HEK293 (cell line): ENCODE measurements around the gene FGF6.

Experiments
- CTCF ChIA-PET: fragments of 350-600 bp; formaldehyde crosslinking; extraction: SDS; loops from one replicate; lab custom pipeline; 2021; ENCODE audit warnings: antibody characterized with exemption; lab: Yijun Ruan, JAX
- POLR2A ChIA-PET: fragments of 300-600 bp; formaldehyde crosslinking; extraction: SDS; loops from one replicate; lab custom pipeline; 2020; ENCODE audit warnings: antibody characterized with exemption, inconsistent platforms; lab: Yijun Ruan, JAX
- H3K27ac ChIP-seq: fragments of 200-500 bp; sonication (Bioruptor generic); 2 replicates; pipeline ENCODE4 v1.5.1; 2014; ENCODE audit warnings: low read depth, low read length, control low read depth, inconsistent platforms; ENCODE audit errors: extremely low read depth
- H3K36me3 ChIP-seq, 2 experiments: fragments of 200-500 bp in 1 of 2; sonication (Bioruptor generic) in 1 of 2; 1 replicate in 1 of 2; 2 replicates in 1 of 2; pipeline ENCODE4 v1.5.1; 2014 to 2017; ENCODE audit warnings: inconsistent platforms in 2 of 2, low read length in 2 of 2; ENCODE audit not compliant: control insufficient read depth in 2 of 2, insufficient read depth in 1 of 2
- H3K4me1 ChIP-seq: fragments of 200-500 bp; sonication (Bioruptor generic); 2 replicates; pipeline ENCODE4 v1.5.1; 2014; ENCODE audit warnings: mild to moderate bottlenecking, low read length, inconsistent platforms; ENCODE audit not compliant: control insufficient read depth, insufficient read depth
- H3K4me3 ChIP-seq: 2 replicates; pipeline ENCODE4 v1.5.1; 2011; ENCODE audit warnings: low read depth, mild to moderate bottlenecking, control low read depth, low read length, moderate library complexity
- H3K9me3 ChIP-seq: fragments of 200-500 bp; sonication (Bioruptor generic); 2 replicates; pipeline ENCODE4 v1.5.1; 2014; ENCODE audit warnings: low read depth, low read length, inconsistent platforms; ENCODE audit not compliant: control insufficient read depth, insufficient read depth
- GLI2 ChIP-seq: fragments of 450-650 bp; formaldehyde crosslinking; IDR thresholded peaks from 2 replicates; pipeline ENCODE4; 2017; ENCODE audit warnings: missing biosample characterization, missing genetic modification characterization, low read depth, borderline replicate concordance
- IKZF3 ChIP-seq: fragments of 450-650 bp; IDR thresholded peaks from 2 replicates; pipeline ENCODE4 v1.5.0; 2018; ENCODE audit warnings: missing biosample characterization, mild to moderate bottlenecking, missing genetic modification characterization, moderate library complexity
- OSR2 ChIP-seq: fragments of 450-650 bp; formaldehyde crosslinking; IDR thresholded peaks from 2 replicates; pipeline ENCODE4 v1.5.1; 2016; ENCODE audit warnings: missing biosample characterization, missing genetic modification characterization
- SCRT2 ChIP-seq: fragments of 450-650 bp; formaldehyde crosslinking; IDR thresholded peaks from 2 replicates; pipeline ENCODE4 v1.5.1; 2016; ENCODE audit warnings: missing biosample characterization, missing genetic modification characterization
- SP2 ChIP-seq: fragments of 450-650 bp; formaldehyde crosslinking; IDR thresholded peaks from 2 replicates; pipeline ENCODE4 v1.5.1; 2016; ENCODE audit warnings: missing biosample characterization, missing genetic modification characterization
- SP7 ChIP-seq: fragments of 450-650 bp; formaldehyde crosslinking; IDR thresholded peaks from 2 replicates; pipeline ENCODE4 v1.5.1; 2016; ENCODE audit warnings: missing biosample characterization, missing genetic modification characterization
- ZBTB11 ChIP-seq: fragments of 450-650 bp; formaldehyde crosslinking; conservative IDR thresholded peaks from 2 replicates; pipeline ENCODE4 v1.5.1; 2016; ENCODE audit warnings: low read depth, missing biosample characterization, missing genetic modification characterization
- ZBTB17 ChIP-seq: fragments of 450-650 bp; formaldehyde crosslinking; IDR thresholded peaks from 2 replicates; pipeline ENCODE4 v1.5.1; 2016; ENCODE audit warnings: missing biosample characterization, missing genetic modification characterization
- ZIC2 ChIP-seq: fragments of 450-650 bp; formaldehyde crosslinking; IDR thresholded peaks from 2 replicates; pipeline ENCODE4 v1.5.1; 2016; ENCODE audit warnings: missing biosample characterization, missing genetic modification characterization
- ZNF10 ChIP-seq: fragments of 450-650 bp; formaldehyde crosslinking; IDR thresholded peaks from 2 replicates; pipeline ENCODE4 v1.5.1; 2017; ENCODE audit warnings: missing biosample characterization, missing genetic modification characterization
- ZNF211 ChIP-seq: fragments of 450-650 bp; formaldehyde crosslinking; IDR thresholded peaks from 2 replicates; pipeline ENCODE4 v1.5.1; 2016; ENCODE audit warnings: low read depth, missing biosample characterization, missing genetic modification characterization
- ZNF280C ChIP-seq: fragments of 450-650 bp; formaldehyde crosslinking; IDR thresholded peaks from 2 replicates; pipeline ENCODE4 v1.5.1; 2016; ENCODE audit warnings: missing biosample characterization, missing genetic modification characterization
- ZNF394 ChIP-seq: fragments of 450-650 bp; formaldehyde crosslinking; IDR thresholded peaks from 2 replicates; pipeline ENCODE4 v1.5.1; 2016; ENCODE audit warnings: missing biosample characterization, missing genetic modification characterization, mild to moderate bottlenecking, moderate library complexity, borderline replicate concordance
- ZNF501 ChIP-seq: fragments of 450-650 bp; formaldehyde crosslinking; IDR thresholded peaks from 2 replicates; pipeline ENCODE4 v1.5.1; 2016; ENCODE audit warnings: missing biosample characterization, missing genetic modification characterization
- ZNF558 ChIP-seq: fragments of 450-650 bp; formaldehyde crosslinking; IDR thresholded peaks from 2 replicates; pipeline ENCODE4 v1.5.1; 2016; ENCODE audit warnings: missing biosample characterization, missing genetic modification characterization
- ZNF664 ChIP-seq: fragments of 450-650 bp; formaldehyde crosslinking; IDR thresholded peaks from 2 replicates; pipeline ENCODE4 v1.5.1; 2016; ENCODE audit warnings: missing biosample characterization, missing genetic modification characterization
- ZSCAN18 ChIP-seq: fragments of 450-650 bp; formaldehyde crosslinking; IDR thresholded peaks from 2 replicates; pipeline ENCODE4 v1.5.1; 2016; ENCODE audit warnings: missing biosample characterization, missing genetic modification characterization
- TF ChIP-seq, protein P1 (sequence below): fragments of 450-650 bp; formaldehyde crosslinking; IDR thresholded peaks from 2 replicates; pipeline ENCODE4 v1.5.1; 2017; ENCODE audit warnings: missing biosample characterization, missing genetic modification characterization

FGF6 gene

DNA sequence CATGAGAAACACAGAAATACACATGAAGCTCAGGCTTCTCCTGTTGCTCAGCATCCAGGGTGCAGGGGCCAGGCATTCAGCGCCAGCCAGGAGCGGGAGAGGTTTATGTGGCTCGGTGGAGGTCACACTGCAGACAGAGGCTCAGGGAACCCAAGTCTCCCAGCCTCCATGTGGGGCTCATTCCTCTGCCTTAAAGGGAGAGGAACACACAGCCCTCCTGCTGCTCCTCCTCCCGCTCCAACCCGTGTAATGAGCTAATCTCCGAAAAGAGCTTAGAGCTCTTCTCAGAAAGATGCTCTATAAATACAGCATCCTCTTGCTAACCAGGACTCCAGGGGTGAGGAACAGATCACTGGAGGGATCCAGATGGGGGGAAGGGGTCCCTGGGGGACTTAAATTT is 28.2 kb downstream of the FGF6 start (continued):
- no peak for TF ChIP-seq ZBTB11
- no peak for TF ChIP-seq ZNF211
- TF ChIP-seq ZNF280C (tag by site-specific recombination) = no peak
- no peak for TF ChIP-seq ZNF10
- no peak for TF ChIP-seq ZBTB17 (tag by site-specific recombination)
- TF ChIP-seq ZNF501 (tag by site-specific recombination) = no peak
- TF ChIP-seq ZIC2 (tag by site-specific recombination) = no peak
- no peak for TF ChIP-seq OSR2 (tag by site-specific recombination)

DNA sequence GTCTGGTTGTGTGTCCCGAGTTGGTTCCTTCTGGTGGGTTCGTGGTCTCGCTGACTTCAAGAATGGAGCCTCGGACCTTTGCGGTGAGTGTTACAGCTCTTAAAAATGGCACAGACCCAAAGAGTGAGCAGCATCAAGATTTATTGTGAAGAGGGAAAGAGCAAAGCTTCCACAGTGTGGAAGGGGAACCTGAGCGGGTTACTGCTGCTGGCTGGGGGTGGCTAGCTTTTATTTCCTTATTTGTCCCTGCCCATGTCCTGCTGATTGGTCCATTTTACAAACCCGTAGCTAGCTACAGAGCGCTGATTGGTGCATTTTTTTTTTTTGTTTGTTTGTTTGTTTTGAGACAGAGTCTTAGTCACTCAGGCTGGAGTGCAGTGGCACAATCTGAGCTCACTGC is 29.3 kb downstream of the FGF6 start:
- no peaks in the 10 kb centered on the region for H3K4me1 ChIP-seq
- ChIA-PET CTCF (interaction anchor here (0.6 kb wide), 2 partner anchors 11 to 1026 kb away, joined by 3 read pairs; no protein-coding TSS in a partner anchor), POLR2A (no interaction called here)
- no peaks in the 10 kb centered on the region for H3K9me3 ChIP-seq
- no peak overlapping the region for H3K27ac ChIP-seq
- TF ChIP-seq SP7 (tag by site-specific recombination) (no peak), ZNF394 (tag by site-specific recombination) (no peak), ZNF664 (tag by site-specific recombination) (no peak), ZIC2 (tag by site-specific recombination) (no peak), GLI2 (tag by site-specific recombination) (no peak), ZSCAN18 (tag by site-specific recombination) (no peak), IKZF3 (tag by site-specific recombination) (no peak), ZNF558 (tag by site-specific recombination) (no peak)
- TF ChIP-seq, protein P1, sequence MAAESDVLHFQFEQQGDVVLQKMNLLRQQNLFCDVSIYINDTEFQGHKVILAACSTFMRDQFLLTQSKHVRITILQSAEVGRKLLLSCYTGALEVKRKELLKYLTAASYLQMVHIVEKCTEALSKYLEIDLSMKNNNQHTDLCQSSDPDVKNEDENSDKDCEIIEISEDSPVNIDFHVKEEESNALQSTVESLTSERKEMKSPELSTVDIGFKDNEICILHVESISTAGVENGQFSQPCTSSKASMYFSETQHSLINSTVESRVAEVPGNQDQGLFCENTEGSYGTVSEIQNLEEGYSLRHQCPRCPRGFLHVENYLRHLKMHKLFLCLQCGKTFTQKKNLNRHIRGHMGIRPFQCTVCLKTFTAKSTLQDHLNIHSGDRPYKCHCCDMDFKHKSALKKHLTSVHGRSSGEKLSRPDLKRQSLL = no peak
- H3K36me3 ChIP-seq = no peaks in the 10 kb centered on the region
- no peak overlapping the region for H3K4me3 ChIP-seq

- POLR2A ChIA-PET = no interaction called here
These were observed 33.1 kb downstream of the FGF6 start for GRCh38 chr12:4412465-4412864.

More at GRCh38 chr12:4412465-4412864, 33.1 kb downstream of the FGF6 start:
- no peaks in the 10 kb centered on the region for H3K36me3 ChIP-seq
- H3K4me1 ChIP-seq = no peaks in the 10 kb centered on the region
- TF ChIP-seq SCRT2 (tag by site-specific recombination) = no peak
- no peak for TF ChIP-seq SP2 (tag by site-specific recombination)
- H3K4me3 ChIP-seq = no peak overlapping the region
- H3K27ac ChIP-seq = no peak overlapping the region
- no peaks in the 10 kb centered on the region for H3K9me3 ChIP-seq
- CTCF ChIA-PET = interaction anchor here (1.0 to 1.4 kb wide), 3 partner anchors 8 to 136 kb away, joined by 3 to 6 read pairs (median 5); no protein-coding TSS in a partner anchor
